Stimulated activated CD4-positive, alpha-beta T cell treated with anti-CD3 and anti-CD28 coated beads, Interleukin-12 subunit alpha, Interleukin-12 subunit beta, amount 100 ng/mL, for 4 hours (primary cell): ENCODE measurements around the gene RAB14.
"Not testable (repeated sequence)": the region's sequence is repeated elsewhere in the genome, so short reads cannot be mapped to it uniquely, and the experiment has no call there.

ENCODE experiments used
- DNase-seq: peaks from one replicate; pipeline ENCODE4 v3.0.0-alpha.2; 2020

The RAB14 gene

DNA sequence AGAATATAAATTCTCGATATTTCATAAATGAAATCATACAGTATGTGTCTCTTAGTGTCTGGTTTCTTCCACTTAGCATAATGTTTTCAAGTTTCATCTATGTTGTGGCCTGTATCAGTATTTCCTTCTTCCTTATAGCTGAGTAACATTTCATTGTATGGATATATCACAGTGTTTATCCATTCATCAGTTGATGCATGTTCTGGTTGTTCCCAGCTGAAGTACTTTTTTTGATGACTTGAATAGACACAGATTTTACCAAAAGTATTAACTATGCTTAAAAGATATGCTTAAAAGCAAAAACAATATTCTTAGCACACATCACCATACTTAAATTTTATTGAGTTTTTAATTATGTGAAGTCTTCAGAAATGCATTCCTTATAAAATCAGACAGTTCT, 12.7 kb downstream of the RAB14 start:
- no peak for DNase-seq

DNA sequence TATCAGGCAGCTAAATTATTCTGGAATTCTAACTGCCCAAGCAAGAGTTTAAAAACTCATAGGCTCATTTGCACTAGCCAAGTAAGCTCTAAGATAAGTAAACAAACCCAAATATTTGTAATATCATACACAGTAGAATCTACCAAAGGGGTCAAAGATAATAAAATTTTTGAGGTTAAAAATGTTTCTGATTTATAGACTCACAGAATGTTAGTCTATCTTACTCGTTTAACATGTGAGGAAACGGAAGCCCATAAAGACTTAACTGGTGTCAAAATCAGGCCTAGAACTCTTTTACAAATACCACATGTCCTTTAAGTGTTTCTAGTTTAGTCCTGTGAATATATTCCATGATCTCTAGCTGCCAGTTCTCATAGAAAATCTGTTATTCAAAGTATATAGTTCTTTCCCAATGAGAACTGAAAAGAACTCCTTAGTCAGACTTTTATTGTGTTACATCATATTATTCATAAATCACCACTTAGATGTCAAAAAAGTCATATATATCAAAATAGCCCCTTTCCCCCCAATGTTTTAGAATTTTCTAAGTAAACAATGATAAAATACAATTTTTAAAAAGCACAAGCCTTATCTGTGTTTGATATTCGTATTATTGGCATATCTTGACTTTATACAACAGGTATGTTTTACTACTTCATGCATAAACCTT, 13.9 kb downstream of the RAB14 start:
- no peak for DNase-seq

DNA sequence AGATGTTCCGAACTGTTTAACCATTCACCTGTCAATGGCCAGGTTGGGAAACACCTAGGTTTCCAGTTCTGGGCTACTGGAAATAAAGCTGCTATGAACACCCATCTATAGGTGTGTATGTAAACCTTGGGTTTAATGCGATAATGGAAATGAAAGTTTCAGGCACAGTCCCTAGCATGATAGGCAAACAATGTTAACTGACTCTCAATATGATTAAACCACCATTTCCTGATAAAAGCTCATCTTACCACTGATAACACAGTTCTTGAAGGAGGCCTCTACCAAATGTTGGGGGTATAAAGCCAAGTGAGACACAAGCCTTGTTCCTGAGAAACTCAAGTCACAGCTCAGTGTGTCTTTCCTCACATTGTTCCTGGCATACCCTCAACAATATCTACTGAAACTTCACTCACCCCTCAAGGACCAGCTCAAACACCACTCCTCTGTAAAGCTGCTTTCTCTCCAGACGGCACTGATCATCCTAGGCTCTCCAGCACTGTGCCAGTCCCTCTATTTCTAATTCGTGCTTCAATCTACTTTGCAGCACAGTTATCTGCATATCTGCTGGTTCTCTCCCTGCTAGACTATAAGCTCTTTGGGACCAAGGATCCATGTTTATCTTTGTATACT, 15.8 kb downstream of the RAB14 start:
- no peak for DNase-seq

- DNase-seq = no peak
Measured at GRCh38 chr9:121185178-121185745, 16.4 kb downstream of the RAB14 start.

GRCh38 chr9:121184463-121184862, 17.2 kb downstream of the RAB14 start:
- DNase-seq = no peak

DNA sequence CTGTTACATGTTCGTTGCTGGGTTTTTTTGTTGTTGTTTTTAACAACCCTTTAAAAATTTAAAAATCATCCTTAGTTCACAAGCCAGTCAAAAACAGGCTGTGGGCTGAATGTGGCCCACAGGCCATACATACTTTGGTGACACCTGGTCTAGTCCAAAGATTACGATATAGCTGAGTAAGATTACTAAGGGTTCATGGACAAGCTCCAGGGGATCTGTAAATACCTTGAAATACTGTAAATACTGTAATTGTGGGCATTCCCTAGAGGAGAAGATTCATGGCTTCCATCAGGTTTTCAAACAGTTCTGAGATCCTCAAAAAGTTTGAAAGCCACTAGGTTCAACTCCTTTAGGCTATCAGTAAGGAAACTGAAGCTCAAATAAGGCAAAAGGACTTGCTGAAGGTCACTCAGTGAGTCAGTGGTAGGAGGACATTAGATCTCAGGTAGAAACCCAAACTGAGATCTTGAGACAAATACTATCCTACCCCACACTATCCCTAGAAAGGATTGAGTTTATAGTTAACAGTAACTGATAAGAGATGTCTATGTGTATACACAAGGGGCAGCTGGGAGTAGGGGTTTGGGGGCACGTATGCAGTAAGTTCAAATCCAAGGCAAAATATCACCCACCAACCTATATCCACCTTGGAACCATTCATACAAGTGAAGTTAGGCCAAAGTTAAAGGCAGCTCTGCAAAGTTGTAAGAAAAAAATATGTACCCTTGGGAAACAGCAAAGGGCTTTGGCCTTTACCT, 17.8 kb downstream of the RAB14 start:
- no peak for DNase-seq

DNA sequence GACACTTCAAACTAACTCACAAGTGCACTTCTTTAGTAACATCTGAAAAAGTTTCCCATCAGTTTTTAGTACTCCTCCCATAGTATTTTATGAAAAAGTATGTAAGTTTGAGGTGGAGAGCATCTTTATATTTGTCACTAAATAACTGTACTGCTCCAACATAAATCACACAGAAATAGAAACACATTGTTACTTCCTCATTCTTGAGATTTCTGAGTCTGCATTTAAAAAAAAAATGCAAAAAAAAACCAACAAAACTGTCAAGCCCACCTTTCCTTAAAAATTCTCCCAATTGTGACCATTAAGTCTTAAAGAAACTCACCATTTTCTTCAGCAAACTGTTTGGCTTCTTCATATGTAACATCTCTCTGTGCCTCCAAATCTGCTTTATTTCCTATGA, 18.7 kb downstream of the RAB14 start:
- no peak for DNase-seq

GRCh38 chr9:121182101-121182836, 19.4 kb downstream of the RAB14 start:
- no peak for DNase-seq

GRCh38 chr9:121179930-121180681, 21.6 kb downstream of the RAB14 start:
- DNase-seq = no peak

DNA sequence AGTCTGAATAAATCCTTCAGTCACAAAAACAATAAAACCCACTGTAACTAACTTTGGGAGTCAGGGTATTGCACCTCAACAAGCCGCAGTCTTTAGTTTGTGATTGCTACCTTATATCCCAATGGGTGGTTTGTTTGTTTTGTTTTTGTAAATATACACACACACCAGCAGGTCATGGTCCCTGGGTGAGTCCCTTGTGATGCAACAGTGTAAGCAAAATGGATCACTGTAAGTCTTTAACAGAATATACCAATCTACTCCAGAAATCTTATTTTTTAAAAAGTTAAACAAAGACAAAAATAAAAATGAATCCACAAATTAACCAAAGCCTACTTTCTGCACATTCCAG, 22.3 kb downstream of the RAB14 start:
- not testable (repeated sequence) for DNase-seq

DNA sequence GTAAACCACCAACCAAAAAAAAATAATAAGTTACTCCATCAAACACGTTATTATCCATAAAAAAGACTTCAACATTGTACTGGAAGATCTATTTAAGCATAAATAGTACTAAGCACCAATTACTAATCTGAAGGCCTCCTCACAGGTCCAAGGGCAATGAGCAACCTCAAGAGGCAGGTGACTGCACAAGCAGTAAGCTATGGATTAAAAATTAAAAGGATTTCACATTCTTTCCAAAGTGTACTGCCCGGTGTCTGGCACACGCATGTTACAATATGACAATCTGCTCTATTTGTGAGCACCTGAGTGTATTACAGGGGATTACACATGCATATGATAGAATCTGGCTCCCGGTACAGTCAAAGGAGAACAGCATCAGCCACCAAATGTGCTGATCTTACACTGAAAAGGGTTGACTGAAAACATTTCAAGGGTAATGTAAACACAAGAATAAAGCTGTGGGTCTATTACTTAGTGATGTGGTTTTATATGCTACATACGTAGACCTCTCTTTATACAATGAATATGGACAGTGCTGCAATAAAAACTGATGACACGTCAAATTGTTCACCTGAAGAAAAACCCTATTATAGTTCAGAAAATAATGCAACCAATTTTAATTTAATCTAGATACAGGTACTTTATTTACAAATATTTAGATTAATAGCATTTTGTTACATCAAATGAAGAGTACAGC, 22.8 kb downstream of the RAB14 start:
- DNase-seq = no peak

GRCh38 chr9:121173501-121173900, 28.2 kb downstream of the RAB14 start:
- no peak for DNase-seq

- DNase-seq = no peak
Measured at GRCh38 chr9:121172726-121173487, 28.8 kb downstream of the RAB14 start.

DNA sequence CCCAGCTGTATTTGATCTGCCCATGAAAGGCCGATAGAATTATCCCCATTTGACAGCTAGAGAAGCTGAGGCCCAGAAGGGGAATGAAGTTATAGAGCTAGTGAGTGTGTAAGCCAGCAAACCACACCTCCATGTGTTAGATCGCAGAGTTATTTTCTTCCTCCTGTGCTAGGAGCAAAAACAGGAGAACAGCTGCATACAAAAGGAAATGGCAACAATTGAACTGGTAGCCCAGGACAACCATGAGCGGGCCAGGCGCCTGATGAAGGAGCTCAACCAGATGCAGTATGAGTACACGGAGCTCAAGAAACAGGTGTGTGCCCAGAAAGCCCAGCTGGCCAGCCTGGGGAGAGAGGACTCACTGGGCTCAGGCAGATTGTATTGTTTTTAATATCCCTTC, 30.4 kb downstream of the RAB14 start:
- no peak for DNase-seq

GRCh38 chr9:121169094-121169601, 32.5 kb downstream of the RAB14 start:
- DNase-seq = no peak

DNA sequence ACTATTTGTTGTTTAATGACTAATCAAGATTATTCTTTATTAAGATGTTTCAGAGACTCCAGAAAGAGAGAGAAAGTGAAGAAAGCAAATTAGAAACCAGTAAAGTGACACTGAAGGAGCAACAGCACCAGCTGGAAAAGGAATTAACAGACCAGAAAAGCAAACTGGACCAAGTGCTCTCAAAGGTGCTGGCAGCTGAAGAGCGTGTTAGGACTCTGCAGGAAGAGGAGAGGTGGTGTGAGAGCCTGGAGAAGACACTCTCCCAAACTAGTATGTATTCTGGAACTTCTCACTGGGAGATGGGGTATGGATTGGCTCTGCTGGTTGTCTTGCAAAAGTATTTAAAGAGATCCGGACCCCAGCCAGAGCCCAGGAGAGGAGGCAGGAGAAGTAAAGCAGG, 33.6 kb downstream of the RAB14 start:
- no peak for DNase-seq

GRCh38 chr9:121160025-121160424, 41.6 kb downstream of the RAB14 start:
- no peak for DNase-seq

DNA sequence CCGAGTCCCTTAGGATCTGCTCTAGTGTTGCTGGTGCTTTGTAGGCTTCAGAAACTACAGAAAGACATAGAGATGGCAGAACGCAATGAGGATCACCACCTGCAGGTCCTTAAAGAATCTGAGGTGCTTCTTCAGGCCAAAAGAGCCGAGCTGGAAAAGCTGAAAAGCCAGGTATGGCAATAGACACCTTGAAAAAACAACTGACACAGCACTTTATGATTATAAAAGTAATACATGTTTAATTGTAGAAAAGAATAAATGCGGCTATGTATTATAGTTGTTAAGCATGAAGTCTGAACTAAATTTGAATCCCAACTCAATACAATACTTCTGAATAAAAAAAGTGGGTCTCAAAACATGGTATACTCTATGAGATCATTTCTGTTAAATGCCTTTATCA, 43.7 kb downstream of the RAB14 start:
- DNase-seq = no peak

GRCh38 chr9:121156263-121156731, 45.4 kb downstream of the RAB14 start:
- DNase-seq = no peak

GRCh38 chr9:121154782-121155181, 46.9 kb downstream of the RAB14 start:
- DNase-seq = no peak

DNA sequence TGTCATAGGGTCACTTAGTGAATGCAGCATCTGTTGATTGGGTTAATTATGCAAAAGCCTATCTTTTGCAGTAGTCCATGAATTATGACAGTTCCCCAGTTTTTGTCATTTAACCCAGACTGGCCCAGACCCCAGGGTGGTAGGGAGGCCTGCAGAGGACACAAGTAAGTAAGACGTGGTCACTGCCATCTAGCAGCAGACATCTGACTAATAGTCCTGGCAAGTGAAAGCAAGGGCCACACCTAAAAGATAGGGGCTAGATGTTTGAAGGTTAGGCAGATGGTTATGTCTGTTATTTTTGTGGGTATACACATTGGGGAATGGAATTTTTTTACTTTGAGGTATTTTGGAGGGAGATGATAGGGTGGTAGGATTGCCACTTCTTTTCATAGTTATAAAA, 48.0 kb downstream of the RAB14 start:
- DNase-seq = no peak
